ENCODE measurements around the gene ACSM5.

Gene ACSM5

DNA sequence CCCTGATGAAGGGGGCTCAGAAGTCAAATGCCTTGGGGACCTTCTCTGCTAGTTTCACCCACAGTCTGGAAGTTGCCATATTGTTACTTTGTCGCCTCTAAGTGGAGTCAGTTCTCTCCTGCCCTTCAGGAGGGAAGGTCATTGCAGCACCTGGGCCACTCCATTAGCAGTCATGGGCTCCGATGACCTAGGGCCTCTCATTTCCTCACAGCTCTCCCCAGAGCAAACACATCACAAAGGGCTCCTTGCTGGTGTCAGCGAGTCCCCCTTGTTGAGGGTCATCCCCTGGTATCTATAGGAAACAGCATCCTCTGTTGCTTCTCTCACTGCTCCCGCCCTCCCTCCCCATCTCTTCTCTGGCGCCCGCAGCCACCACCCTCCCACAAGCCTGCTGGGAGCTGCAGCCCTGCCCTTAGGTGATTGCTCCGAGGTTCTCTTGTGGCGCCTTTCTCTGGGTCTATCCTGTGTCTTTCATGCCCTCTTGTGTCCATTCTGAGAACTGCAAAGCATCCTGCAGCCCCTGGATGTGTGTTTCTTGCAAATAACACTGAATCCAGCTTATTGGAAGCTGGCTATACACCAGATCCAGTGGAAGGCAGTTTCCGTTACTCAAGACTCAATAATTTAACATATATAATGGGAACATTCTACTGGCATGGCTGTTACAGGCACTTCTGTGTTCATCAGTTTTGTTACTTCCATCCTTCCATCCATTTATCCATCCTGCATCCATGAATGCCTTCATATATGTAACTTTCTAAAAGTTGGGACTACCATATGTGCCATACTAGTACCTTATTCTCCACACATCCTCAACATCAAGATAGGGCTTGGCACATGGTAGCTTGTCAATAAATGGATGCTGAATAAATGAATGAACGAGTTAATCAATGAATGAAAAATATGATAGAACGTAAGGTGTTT lies 26.0 kb upstream of the ACSM5 start:
- no peak overlapping the region for H3K27ac ChIP-seq (ENCODE audit: insufficient read depth, low read length, poor library complexity, severe bottlenecking)
- no peaks in the 10 kb centered on the region for H3K9me3 ChIP-seq (ENCODE audit: control insufficient read depth, low read length)
- no peaks in the 10 kb centered on the region for H3K27me3 ChIP-seq (replicated peaks; ENCODE audit: control insufficient read depth, insufficient read depth, low read length, poor library complexity, severe bottlenecking)
- H3K36me3 ChIP-seq (ENCODE audit: control insufficient read depth, insufficient read depth, low read length) = no peaks in the 10 kb centered on the region
- no peaks in the 10 kb centered on the region for H3K4me1 ChIP-seq (ENCODE audit: control insufficient read depth, insufficient read depth, low read length, poor library complexity, severe bottlenecking)
- peak in 1 of 3 donors; percentile 1 for DNase-seq
- H3K4me3 ChIP-seq (ENCODE audit: insufficient read depth, low read depth, low read length, poor library complexity, severe bottlenecking) = no peak overlapping the region

DNA sequence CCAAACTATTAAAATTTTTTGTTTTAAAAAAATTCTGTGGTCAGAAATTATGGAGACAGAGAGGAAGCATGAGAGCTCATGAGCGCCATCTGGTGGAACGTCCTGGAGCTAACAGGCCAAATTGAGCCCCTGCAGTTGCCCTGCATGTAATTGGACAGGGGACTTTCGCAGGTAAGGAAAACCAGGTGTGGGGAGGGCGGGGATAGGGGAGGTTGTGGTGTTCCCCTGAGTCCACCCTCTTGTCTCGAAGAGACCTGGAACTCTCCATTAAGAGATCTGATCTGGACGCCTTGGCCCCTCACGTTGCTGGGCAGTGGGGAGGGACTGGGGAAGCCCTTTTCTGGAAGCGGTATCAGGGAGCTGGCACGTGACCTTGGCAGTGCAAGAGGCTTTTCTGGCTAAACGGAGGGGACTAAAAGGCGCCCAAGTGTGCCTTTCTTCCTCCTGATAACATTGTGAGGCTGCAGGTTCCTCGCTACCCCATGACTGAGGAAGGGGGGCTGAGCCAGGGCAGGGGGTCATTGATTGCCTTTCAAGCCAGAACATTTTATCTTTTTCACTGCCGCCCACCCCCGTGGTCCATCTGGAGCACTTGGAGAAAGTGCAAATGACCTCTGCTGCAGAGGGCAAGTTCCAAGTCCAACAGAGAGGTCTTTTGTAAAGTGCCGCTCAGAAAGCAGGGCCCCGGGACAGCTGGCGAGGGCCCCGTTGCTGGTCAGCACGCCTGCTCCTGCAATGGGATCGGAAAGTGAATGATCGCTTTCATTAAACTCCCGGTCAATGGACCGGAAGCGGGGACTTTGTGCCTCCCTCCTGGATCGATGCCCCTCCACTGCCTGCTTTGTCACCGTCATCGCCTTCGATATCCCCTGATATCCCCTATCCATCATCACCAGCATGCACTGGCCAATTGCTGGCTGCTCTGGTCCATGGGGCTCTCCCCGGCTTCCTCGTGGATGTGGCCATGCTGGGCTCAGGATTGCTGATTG lies 23.2 kb upstream of the ACSM5 start:
- DNase-seq = peak in 2 of 3 donors; percentile 4 to 26
- no peaks in the 10 kb centered on the region for H3K27me3 ChIP-seq (replicated peaks; ENCODE audit: control insufficient read depth, insufficient read depth, low read length, poor library complexity, severe bottlenecking)

DNA sequence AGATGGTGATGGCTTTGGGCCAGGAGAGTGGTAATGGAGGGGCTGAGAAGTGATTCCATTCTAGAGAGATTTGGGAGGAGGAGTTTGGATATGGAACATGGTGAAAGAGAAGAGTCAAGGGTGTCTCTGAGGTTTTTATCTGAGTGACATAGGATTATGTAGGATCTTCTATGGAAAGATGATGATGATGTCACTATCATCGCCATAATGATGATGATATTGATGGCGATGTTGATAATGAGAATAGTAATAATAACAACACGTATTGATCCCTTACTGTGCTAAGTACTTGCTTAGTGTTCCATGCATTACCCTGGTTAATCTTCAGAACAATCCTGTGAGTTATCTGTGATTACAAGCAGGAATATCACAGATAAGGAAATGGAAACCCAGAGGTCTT lies 21.4 kb upstream of the ACSM5 start:
- DNase-seq = no peak
- Histone ChIP-seq H3K27ac (ENCODE audit: insufficient read depth, low read length, poor library complexity, severe bottlenecking) (no peak overlapping the region), H3K4me1 (ENCODE audit: control insufficient read depth, insufficient read depth, low read length, poor library complexity, severe bottlenecking) (no peaks in the 10 kb centered on the region), H3K27me3 (replicated peaks; ENCODE audit: control insufficient read depth, insufficient read depth, low read length, poor library complexity, severe bottlenecking) (no peaks in the 10 kb centered on the region), H3K36me3 (ENCODE audit: control insufficient read depth, insufficient read depth, low read length) (no peaks in the 10 kb centered on the region), H3K4me3 (ENCODE audit: insufficient read depth, low read depth, low read length, poor library complexity, severe bottlenecking) (no peak overlapping the region), H3K9me3 (ENCODE audit: control insufficient read depth, low read length) (no peaks in the 10 kb centered on the region)

More for the DNA sequence above, 23.2 kb upstream of the ACSM5 start:
- H3K9me3 ChIP-seq (ENCODE audit: control insufficient read depth, low read length) = no peaks in the 10 kb centered on the region
- H3K27ac ChIP-seq (ENCODE audit: insufficient read depth, low read length, poor library complexity, severe bottlenecking) = no peak overlapping the region
- H3K4me1 ChIP-seq (ENCODE audit: control insufficient read depth, insufficient read depth, low read length, poor library complexity, severe bottlenecking) = no peaks in the 10 kb centered on the region
- no peaks in the 10 kb centered on the region for H3K36me3 ChIP-seq (ENCODE audit: control insufficient read depth, insufficient read depth, low read length)
- H3K4me3 ChIP-seq (ENCODE audit: insufficient read depth, low read depth, low read length, poor library complexity, severe bottlenecking) = no peak overlapping the region

DNA sequence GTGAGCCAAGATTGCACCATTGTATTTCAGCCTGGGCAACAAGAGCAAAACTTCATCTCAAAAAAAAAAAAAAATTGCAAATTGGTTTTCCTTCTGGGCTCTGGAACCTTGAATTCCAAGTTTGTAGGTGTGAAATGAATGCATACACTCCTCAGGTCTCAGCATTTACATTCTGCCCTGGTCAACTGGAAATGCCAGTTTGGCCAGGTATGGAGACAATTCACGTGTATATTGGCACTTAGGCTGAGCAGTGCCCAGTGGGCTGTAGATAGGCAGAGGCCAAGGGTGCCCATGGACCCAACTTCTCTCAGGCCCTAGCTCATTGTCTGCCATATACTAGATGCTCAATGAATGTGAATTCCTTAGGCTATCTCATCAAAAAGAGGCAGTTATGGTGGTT lies 20.5 kb upstream of the ACSM5 start:
- Histone ChIP-seq H3K36me3 (ENCODE audit: control insufficient read depth, insufficient read depth, low read length) (no peaks in the 10 kb centered on the region), H3K4me1 (ENCODE audit: control insufficient read depth, insufficient read depth, low read length, poor library complexity, severe bottlenecking) (no peaks in the 10 kb centered on the region), H3K4me3 (ENCODE audit: insufficient read depth, low read depth, low read length, poor library complexity, severe bottlenecking) (no peak overlapping the region), H3K9me3 (ENCODE audit: control insufficient read depth, low read length) (no peaks in the 10 kb centered on the region), H3K27ac (ENCODE audit: insufficient read depth, low read length, poor library complexity, severe bottlenecking) (no peak overlapping the region), H3K27me3 (replicated peaks; ENCODE audit: control insufficient read depth, insufficient read depth, low read length, poor library complexity, severe bottlenecking) (no peaks in the 10 kb centered on the region)
- DNase-seq = no peak

DNA sequence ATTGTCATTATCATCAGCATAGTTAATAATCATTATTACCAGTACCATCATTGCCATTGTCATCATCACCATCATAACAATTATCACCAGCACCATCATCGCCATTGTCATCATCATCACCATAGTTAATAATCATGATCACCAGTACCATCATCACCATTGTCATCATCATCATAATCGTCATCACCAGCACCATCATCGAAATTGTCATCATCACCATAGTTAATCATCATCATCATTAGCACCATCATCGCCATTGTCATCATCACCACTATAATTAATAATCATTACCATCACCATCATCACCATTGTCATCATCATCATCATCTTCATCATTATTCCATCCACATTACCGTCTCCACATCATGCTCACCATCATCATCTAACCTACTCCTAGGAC lies 18.3 kb upstream of the ACSM5 start:
- Histone ChIP-seq H3K4me1 (ENCODE audit: control insufficient read depth, insufficient read depth, low read length, poor library complexity, severe bottlenecking) (no peaks in the 10 kb centered on the region), H3K4me3 (ENCODE audit: insufficient read depth, low read depth, low read length, poor library complexity, severe bottlenecking) (no peak overlapping the region), H3K36me3 (ENCODE audit: control insufficient read depth, insufficient read depth, low read length) (no peaks in the 10 kb centered on the region), H3K27ac (ENCODE audit: insufficient read depth, low read length, poor library complexity, severe bottlenecking) (no peak overlapping the region), H3K27me3 (replicated peaks; ENCODE audit: control insufficient read depth, insufficient read depth, low read length, poor library complexity, severe bottlenecking) (no peaks in the 10 kb centered on the region), H3K9me3 (ENCODE audit: control insufficient read depth, low read length) (no peaks in the 10 kb centered on the region)
- no peak for DNase-seq

DNA sequence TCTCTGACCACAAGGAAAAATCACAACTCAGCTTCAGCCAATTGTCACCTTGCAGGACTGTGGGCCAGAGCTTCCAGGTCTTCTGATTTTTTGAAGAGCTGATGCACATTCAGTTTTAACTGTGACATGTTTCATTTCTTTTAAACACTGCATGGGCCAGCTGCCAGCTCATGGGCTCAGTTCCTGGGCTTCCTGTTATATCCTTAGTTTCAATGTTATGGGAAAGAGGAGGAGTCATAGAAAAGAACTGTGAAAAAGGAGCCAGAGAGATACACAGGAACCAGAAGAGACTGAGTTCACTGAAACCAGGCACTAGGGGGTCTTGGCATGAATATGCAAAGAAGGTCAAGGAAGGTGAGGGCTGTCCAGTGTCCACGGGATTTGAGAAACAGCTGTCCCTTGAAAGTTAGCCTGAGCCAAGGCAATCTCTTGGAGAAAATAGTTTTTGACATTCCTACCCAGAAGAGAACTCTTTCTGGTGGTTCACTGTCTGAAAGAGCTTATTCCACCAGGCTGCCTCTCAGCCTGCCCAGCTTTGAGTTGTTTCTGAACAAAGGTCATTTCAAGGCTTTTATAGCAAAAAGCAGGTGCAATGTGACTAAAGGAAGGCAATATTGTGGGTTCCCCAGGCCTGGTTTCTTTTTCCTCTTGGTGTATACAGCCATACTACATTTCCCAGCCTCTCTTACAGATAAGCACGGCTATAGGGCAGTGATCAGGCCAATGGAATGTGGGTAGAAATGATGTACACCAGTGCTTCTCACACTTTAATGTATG lies 15.3 kb upstream of the ACSM5 start:
- no peak overlapping the region for H3K4me3 ChIP-seq (ENCODE audit: insufficient read depth, low read depth, low read length, poor library complexity, severe bottlenecking)
- no peaks in the 10 kb centered on the region for H3K27me3 ChIP-seq (replicated peaks; ENCODE audit: control insufficient read depth, insufficient read depth, low read length, poor library complexity, severe bottlenecking)
- DNase-seq = no peak
- H3K36me3 ChIP-seq (ENCODE audit: control insufficient read depth, insufficient read depth, low read length) = no peaks in the 10 kb centered on the region
- H3K27ac ChIP-seq (ENCODE audit: insufficient read depth, low read length, poor library complexity, severe bottlenecking) = no peak overlapping the region
- H3K9me3 ChIP-seq (ENCODE audit: control insufficient read depth, low read length) = no peaks in the 10 kb centered on the region
- H3K4me1 ChIP-seq (ENCODE audit: control insufficient read depth, insufficient read depth, low read length, poor library complexity, severe bottlenecking) = no peaks in the 10 kb centered on the region

DNA sequence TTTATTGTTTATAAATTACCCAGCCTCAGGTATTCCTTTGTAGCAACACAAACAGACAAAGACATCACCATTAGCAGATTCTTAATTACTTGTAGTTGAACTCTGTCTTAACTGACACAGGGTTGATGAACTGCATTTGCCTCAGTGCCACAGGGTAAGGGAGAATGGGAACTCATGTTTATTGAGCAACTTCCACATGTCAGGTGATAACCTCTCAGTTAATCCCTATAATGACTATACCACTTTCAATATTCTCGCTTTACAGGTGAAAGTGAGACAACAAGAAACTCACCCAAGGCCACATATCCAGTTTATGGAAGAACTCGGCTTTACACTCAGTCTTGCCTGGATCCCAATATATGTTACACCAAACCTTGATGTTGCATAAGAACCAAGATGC lies 13.4 kb upstream of the ACSM5 start:
- no peaks in the 10 kb centered on the region for H3K9me3 ChIP-seq (ENCODE audit: control insufficient read depth, low read length)
- H3K4me1 ChIP-seq (ENCODE audit: control insufficient read depth, insufficient read depth, low read length, poor library complexity, severe bottlenecking) = no peaks in the 10 kb centered on the region
- no peak overlapping the region for H3K4me3 ChIP-seq (ENCODE audit: insufficient read depth, low read depth, low read length, poor library complexity, severe bottlenecking)
- H3K27me3 ChIP-seq (replicated peaks; ENCODE audit: control insufficient read depth, insufficient read depth, low read length, poor library complexity, severe bottlenecking) = no peaks in the 10 kb centered on the region
- DNase-seq = no peak
- H3K27ac ChIP-seq (ENCODE audit: insufficient read depth, low read length, poor library complexity, severe bottlenecking) = no peak overlapping the region
- H3K36me3 ChIP-seq (ENCODE audit: control insufficient read depth, insufficient read depth, low read length) = no peaks in the 10 kb centered on the region

DNA sequence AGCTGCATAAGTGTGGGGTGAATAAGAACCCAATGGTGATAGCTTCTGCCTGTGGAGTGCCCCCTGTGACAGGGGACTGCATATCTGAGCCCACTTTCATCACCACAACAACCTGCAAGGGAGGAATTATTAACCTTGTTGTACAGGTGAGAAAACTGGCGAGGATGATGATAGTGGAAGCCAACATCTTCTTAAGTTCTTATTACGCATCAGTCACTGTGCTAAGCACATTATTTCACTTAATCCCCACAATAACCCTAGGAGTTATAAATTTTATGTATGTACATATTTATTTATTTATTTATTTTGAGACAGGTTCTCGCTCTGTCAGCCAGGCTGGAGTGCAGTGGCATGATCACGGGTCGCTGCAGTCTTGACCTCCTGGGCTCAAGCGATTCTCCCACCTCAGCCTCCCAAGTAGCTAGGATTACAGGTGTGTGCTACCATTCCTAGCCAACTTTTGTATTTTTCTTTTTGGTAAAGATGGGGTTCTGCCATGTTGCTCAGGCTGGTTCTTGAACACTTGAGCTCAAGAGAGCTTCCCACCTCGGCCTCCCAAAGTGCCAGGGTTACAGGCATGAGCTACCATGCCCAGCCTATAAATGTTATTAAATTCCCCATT lies 12.4 kb upstream of the ACSM5 start:
- Histone ChIP-seq H3K27ac (ENCODE audit: insufficient read depth, low read length, poor library complexity, severe bottlenecking) (no peak overlapping the region), H3K27me3 (replicated peaks; ENCODE audit: control insufficient read depth, insufficient read depth, low read length, poor library complexity, severe bottlenecking) (no peaks in the 10 kb centered on the region), H3K9me3 (ENCODE audit: control insufficient read depth, low read length) (no peaks in the 10 kb centered on the region), H3K4me3 (ENCODE audit: insufficient read depth, low read depth, low read length, poor library complexity, severe bottlenecking) (no peak overlapping the region), H3K4me1 (ENCODE audit: control insufficient read depth, insufficient read depth, low read length, poor library complexity, severe bottlenecking) (no peaks in the 10 kb centered on the region), H3K36me3 (ENCODE audit: control insufficient read depth, insufficient read depth, low read length) (no peaks in the 10 kb centered on the region)
- DNase-seq = no peak

DNA sequence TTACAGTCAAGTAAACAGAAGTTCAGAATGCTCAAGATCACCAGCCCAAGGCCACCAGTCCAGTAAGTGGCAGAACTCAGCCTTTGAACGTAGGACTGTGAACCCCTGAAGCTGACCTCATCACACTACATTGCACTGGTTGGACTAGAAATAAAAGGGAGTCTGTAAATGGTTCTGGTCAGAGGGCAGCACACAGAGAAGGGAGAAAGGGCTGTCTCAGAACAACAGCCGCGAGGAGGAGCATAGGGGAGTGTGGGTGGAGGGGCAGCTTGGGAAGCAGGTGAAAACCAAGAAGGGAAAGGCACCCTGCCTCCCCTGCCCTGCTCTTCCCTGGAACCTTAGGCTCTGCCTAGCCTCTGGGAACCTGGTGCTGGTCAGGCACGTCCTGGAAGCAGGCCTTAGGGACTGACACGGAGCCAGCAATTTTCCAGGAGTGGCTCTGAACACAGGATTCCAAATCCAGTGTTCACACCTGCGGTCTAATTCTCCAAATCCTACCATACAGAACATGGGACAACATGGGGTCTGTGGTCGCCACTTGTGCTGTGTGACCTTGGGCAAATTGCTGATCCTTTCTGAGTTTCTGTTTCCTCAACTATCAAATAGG lies 11.8 kb upstream of the ACSM5 start:
- no peak for DNase-seq
- no peak overlapping the region for H3K4me3 ChIP-seq (ENCODE audit: insufficient read depth, low read depth, low read length, poor library complexity, severe bottlenecking)
- no peaks in the 10 kb centered on the region for H3K4me1 ChIP-seq (ENCODE audit: control insufficient read depth, insufficient read depth, low read length, poor library complexity, severe bottlenecking)
- H3K36me3 ChIP-seq (ENCODE audit: control insufficient read depth, insufficient read depth, low read length) = no peaks in the 10 kb centered on the region
- H3K27me3 ChIP-seq (replicated peaks; ENCODE audit: control insufficient read depth, insufficient read depth, low read length, poor library complexity, severe bottlenecking) = no peaks in the 10 kb centered on the region
- no peaks in the 10 kb centered on the region for H3K9me3 ChIP-seq (ENCODE audit: control insufficient read depth, low read length)
- H3K27ac ChIP-seq (ENCODE audit: insufficient read depth, low read length, poor library complexity, severe bottlenecking) = no peak overlapping the region

All from effector memory CD4-positive, alpha-beta T cell (primary cell).